Glomerular visceral epithelial cell (primary cell): ENCODE results near the gene RCHY1.
"Not testable (repeated sequence)": the region's sequence is repeated elsewhere in the genome, so short reads cannot be mapped to it uniquely, and the experiment has no call there.

Source experiments
- DNase-seq: peaks from one replicate; pipeline ENCODE4 v3.0.0-alpha.2; 2016; ENCODE audit errors: extremely low spot score

The RCHY1 gene

DNA sequence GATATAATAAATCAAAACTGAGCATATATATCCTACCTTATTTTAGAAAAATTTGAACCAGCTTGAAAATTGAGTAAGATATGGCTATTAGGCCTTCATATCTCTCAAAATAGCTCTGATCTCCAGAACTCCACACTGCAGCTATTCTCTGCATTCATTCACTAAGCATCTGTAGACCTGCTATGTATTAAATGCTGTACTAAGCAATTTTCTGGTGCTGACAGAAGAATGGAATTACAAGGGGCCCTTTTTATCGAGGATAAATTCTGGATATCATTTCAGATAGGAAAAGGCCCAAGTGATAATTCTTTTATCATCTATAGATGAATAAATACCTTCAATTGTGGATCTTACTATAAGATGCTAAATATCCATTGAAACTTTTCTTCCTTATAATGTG is 1.9 kb upstream of the RCHY1 start:
- DNase-seq: no peak

DNA sequence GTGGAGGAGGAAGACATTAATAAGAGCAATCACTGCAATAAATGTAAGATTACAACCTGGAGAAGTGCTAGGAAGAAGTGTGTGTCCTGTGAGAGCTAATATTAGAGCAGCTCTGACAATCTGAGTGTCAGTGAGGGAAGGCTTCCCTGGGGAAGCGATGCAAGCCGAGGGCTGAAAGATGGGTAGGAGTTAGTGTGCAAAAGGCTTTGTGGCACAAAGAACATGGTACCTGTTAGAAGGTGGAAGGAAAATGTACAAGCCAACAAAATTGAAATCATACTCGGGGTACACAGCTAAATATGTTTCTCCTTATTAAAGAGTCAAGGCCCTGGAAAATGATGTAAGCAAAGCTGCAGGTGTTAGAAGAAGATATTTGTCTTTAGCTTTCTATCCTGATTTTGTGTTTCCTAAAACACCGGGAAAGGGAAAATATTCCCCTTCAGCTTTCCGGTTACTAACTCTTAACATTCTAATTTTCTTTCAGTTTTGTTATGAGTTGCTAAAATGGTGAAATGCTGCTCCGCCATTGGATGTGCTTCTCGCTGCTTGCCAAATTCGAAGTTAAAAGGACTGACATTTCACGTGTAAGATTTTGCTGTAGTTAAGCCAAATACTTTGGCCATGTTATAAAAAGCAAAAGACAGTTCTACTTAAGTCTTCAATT is 878 bp upstream of the RCHY1 start:
- DNase-seq: no peak

DNA sequence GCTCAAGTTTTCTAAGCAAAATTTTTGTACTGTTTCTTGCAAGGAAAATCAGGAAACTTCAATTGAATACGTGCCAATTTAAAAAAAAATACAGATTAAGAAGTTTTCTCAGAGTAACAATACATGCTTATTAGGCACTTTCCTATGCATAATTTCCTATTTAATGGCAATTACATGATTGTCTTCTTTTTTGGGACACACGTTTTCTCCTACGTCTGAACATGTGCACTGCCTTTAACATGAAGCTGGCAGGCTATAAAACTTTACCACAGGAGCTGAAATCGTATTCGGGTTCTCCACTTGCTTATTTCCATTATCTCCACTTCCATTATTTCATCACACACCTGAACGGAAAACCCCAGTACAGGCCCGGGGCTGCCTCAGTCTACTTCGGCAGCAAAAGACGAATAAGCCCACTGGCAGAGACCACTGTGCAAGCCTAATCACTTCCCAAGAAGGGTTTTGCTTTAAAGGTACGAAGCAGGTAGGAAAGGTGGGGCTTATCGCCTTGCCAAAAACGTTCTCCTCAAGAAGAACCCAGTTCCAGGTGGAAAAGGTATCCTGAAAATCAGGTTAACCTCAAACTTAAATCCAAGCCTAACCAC is 575 bp downstream of the RCHY1 start:
- DNase-seq: peak; percentile 4

DNA sequence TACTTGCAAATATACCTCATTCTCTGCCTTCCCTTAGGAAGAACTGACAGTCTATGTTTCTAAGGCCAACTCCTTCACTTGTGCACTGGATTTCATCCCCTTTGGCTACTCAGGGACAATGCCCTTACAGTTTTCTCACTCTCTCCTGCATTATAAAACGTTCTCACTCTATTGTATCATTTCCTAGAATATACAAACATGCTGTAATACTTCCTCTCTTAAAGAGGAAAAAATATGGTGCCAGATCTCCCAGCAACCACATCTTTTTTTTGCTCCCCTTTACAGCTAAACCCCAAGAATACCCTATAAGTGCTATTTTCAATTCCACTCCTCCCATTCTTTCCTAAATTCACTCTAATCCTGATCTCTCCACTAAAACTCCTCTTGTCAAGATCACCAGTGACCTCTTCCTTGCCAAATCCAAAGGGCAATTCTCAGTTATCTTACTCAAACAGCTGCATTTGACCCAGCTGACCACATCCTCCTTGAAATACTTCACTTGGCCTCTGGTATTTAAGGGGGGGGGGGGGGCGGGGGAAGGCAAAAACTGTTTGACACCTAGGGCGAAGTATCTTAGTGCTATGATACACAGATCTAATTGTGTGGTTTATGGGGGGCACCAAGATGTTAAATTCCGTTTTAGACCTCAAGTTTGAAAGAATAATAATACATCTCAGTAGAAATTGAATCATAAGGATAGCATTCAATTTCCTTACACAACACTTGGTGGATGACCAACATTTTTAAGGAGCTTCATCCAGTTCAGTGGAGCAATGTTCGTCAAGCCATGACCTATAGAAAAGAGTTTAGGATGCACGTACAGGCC is 1.6 kb downstream of the RCHY1 start:
- DNase-seq: peak; percentile 91

DNA sequence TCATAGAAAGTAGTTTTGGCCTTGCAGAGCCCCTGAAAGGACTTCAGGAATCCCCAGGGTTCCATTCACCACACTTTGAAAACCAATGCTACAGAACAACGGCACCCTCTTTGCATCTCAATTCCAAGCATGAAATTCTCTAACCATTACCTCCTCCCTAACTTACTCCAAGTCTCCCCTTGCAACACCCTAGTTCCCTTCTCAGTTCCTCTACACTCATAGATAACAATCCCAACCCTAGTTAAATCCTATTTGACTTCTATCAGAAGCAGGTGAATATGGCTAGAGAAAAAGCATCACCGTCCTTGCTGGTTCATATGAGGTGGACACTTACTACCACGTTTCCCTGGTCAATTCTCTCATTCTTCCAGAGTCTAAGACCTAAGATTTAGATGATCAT is 2.4 kb downstream of the RCHY1 start:
- DNase-seq: no peak

DNA sequence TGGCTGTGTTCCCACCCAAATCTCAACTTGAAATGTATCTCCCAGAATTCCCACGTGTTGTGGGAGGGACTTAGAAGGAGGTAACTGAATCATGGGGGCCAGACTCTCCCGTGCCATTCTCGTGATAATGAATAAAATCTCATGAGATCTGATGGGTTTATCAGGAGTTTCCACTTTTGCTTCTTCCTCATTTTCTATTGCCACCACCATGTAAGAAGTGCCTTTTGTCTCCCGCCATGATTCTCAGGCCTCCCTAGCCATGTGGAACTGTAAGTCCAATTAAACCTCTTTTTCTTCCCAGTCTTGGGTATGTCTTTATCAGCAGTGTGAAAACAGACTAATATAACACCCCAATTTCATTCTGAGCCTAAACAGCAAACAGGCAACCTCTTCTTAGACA is 4.6 kb downstream of the RCHY1 start:
- not testable (repeated sequence) for DNase-seq

DNA sequence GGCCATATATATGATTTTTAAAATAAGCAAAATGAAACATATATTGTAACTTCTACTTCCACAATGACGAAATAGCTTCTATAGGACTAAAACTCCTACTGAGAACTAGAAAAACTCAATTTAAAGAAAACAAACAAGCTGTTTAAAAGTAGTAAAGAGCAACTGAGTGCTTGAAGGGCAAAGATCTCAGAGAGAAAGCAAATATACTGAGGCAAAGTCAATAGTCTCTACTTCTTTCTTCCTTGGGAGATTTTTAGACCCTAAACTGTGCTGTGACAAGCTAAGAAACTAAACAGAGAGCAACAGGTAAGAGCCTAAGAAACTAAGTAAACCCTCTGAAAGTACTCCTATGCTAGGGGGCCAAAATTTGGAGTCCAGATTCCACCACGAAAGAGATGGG is 8.6 kb downstream of the RCHY1 start:
- DNase-seq: no peak

DNA sequence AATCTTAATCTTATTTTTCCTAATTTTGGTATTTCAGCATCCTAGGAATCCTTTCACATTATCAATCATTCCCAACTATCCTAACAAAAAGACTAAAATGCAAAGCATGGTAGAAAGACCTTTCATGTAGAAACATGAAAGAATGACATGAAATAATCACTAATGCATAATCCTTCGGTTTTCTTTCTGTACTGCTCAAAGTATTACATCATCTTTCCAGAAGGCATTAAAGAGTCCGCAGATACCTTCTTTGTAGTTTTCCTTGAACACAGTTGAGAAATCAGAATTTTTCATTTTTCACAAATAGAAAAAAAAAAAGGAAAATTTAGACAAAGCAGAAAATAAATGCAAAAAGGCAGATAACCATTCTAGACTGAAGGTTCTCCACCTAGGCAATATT is 11.5 kb downstream of the RCHY1 start:
- DNase-seq: no peak

DNA sequence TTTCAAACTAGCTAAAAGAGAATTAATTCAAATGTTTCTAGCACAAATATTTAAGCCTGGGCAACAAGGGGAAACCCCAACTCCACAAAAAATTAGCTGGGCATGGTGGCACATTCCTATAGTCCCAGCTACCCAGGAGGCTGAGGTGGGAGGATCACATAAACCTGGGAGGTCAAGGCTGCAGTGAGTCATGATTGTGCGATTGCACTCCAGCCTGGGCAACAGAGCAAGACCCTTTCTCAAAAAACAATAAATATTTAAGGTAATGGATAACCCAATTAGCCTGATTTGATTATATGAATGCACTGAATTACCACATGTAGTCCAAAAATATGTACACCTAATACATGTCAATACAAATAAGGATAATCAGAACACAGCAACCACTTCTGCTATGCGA is 14.3 kb downstream of the RCHY1 start:
- DNase-seq: no peak

DNA sequence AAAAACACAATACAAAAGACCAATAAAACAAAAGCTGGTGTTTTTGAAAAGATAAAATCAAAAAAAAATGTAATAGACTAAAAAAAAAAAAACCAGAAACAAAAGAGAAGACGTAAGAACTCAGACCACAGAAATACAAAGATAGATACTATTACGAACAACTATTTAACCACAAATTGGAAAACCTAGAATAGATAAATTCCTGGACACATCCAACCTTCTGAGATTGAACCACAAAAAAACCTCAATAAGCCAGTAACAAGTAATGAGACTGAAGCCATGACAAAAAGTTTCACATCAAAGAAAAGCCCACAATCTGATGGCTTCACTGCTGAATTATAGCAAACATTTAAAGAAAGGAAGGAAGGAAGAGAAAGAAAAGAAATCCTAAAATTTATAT is 16.2 kb downstream of the RCHY1 start:
- DNase-seq: no peak

DNA sequence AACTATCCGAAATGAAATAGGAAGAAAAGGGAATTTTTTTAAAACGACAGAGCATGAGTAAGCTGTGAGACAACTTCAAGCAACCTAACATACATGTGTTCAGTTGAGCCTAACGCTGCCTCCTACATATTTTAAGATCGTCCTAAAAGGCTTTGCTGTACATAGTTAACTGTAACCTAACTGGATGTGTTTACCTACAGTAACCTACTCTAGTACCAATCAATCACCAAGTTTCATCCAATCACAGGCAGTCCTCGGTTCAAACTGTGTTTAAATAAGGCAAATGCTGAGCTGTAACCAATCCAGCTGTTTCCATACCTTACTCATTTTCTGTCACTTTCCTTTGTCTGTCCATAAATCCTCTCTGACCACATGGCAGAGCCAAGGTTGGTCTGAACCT is 17.1 kb downstream of the RCHY1 start:
- DNase-seq: peak; percentile 5

DNA sequence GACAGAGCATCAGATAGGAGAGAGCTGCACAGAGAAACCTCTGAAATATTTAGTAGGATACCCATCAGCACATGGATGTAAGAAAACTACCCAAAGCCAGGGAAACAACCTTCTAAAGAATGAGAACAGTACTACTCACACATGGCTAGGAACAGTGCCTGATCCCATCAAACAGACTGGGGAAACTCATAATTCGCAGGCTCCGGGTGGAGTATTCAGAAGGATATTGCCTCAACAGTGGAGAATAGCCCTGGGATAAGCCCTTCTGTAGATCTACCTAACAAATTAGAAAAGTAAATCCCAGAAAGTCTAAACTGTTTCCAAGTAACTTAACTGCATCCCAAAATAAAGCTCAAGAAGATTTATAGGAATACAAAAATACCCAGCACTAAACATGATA is 17.8 kb downstream of the RCHY1 start:
- DNase-seq: no peak

DNA sequence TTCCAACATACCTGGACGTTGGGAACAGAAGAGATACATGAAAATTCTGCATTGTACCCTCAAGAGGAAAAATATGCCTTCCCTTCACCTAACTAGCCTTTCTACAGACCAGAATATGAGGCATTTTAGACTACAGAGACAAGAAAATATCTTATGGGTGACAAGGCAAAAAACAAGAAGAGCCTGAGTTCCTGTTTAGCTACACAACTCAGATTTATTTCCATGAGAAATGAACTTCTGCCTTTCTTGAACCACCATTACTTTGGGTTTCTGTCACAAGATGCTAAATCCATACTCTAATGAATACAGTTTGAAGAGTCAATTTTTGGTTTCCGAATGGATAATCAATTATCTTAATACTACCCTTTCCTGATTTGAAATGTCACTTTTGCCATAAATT is 18.7 kb downstream of the RCHY1 start:
- DNase-seq: no peak

DNA sequence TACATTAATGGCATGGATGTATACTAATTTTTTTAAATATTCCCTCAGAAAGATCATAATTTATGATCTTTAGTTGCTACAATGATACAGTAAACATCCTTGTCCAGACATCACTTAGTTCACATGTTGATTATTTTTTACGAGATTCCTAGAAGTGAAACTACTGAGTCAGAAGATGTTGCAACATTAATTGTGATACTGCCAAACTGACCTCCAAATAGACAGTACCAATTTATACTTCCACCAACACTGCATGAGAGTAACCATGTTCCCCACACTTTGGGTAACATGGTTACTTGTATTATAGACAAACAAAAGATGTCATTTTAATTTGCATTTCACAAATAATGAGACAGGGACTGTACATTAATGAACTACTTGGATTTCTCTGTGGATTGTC is 19.6 kb downstream of the RCHY1 start:
- no peak for DNase-seq

DNA sequence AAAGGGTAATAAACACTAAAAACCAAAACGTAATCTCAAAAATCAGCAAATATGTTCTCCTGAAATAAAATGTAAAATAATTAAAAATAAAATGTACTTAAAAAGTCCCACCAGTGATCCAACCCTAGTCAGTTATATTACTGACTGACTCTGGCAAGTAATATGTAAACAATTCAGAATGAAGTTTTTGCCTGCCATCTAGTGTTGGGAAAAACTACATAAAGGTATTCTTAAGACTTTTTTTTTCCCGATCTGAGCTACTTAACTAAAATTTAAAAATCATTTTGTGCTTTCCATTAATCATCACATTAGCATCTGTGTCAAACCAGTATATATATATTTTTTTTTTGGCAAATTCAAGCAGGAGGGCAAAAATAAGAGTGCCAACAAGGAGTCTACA is 24.0 kb downstream of the RCHY1 start:
- no peak for DNase-seq

DNA sequence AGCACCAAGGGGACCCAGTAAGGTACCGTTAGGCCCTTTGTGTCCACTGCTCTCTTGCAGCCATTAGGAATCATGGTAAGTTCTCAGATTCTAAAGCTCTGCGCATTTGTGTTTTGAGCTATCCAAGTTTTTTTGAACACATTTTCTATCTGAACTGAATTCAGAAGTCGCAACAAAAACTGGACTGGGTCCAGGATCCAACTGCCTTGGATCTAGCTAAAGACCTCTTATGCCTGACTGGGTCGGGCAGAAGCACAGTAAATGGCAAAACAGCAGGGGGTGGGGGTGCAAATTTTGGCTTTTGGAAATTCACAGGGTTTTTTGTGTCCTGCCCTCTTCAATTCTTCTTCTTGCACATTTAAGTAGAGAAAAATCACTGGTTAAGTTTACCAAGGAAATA is 30.0 kb downstream of the RCHY1 start:
- no peak for DNase-seq

DNA sequence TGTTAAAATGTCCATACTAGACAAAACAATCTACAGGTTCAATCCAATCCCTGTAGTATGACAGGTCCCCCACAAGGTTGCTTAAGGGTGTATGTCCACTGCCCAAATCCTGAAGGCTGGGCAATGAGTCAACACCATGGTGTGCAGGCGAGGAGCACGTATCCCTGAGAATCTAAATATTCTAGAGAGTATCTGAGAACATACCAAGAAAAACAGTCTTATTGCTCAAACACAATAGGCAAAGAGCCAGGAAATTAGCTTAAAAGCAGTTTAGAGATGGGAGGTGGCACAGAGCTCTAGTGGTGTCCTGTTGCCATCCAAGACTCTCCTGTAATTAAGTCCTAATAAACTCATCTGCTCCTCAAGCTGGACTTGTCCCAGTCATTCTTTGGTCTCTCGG is 37.0 kb downstream of the RCHY1 start:
- no peak for DNase-seq

DNA sequence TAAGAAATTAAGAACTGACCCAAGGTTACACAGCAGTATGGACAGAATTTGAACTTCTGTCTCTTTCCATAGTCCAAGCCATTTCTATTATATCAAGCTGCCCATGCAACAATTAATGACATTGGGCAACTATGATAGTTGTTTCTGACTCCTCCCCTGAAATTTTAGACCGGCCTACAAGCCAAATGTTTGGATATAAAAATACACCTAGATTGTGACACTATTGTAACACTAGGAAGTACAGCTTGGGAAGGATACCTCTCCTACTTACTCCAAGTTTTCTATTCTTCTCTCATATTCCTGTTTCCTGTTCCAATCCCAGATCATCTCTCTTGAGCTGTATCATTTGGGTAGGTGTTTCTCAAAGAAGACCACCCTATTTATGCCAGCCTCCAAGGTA is 43.5 kb downstream of the RCHY1 start:
- no peak for DNase-seq

DNA sequence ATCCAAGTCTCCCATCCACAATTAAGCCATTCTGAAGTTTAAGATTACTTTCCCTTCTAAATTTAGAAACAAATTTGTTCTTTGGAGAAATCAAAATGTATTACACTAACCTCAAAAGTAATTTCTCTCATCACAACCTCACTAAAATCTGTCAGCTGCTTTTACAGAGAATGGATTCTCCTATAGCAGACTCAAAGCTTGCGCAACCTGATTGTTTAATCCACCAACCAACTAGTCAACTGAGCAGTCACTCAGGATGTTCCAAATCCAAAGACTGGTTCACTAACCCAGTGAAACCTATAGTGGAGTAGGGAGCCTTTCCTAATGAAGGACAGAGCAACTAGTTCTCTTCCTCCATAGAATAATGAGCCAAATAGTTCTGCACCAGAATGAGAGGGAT is 44.3 kb downstream of the RCHY1 start:
- DNase-seq: no peak

DNA sequence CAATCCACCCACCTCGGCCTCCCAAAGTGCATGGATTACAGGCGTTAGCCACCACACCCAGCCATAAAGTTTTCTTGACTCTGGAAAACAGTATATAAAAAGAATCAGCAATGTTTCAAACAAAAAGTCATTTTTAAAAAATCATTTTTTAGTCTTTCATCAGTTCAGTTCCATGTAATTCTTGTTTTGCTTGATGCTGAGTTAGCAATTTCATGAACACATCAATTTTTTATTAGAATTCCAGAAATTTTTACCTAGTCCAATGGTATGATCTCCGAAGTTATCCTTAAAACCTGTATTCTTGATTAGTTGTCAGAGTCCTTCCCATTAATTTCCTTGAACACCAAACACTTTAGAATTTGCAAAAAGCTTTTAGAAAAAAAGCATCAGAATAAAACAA is 56.8 kb downstream of the RCHY1 start:
- no peak for DNase-seq

DNA sequence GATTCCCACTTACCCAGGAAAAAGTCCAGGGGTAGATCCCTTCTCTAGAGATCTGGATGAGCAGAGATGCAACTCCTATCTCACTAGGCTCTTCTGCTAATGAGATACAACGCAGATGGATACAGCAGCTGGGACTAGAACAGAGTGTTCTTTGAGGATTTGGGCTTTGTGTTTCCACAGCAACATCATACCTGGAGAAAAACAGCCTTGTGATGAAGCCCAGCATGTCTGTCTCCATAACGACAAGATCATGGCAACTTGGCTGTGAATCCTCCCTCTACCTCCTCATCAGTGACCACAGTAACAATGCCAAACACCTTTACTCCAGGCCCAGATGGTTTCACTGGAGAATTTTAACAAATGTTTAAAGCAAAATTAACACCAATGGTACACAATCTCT is 80.1 kb downstream of the RCHY1 start:
- no peak for DNase-seq

DNA sequence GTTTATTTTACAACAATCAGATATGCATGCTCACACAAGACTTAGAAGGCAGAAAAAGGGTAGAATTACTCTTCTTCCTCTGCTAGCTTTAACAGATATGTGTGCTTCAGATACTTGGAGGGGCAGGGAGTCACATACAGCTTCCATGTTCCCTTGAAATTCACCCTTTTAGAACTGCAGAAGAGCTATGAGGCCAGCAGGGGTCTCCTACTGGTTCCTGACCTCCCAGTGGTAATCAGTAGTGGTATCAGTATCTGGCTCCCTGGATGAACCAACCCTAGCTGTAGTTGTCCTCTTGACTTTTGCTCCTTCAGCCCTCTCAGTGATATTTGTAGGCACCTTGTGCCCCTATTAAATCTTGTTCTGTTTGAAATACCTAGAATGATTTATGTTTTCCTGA is 81.5 kb downstream of the RCHY1 start:
- DNase-seq: peak; percentile 12

DNA sequence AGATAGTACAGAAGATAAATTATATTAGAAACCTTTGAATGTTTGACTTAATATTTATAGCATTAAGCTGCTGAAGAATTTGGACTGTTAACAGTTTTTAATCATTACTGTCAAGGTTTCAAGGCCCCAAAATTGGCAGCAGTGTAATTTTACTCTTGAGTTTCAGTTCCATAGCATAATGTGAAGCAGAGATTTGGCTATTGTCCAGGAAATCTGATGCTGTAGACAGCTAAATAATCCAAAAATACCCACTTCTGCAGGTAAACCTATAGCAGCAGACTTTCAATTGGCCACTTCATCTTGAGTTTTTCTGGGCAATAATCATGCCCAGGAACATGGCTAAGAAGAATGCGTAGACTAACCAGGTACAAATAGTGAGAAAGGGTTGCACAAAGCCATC is 85.0 kb downstream of the RCHY1 start:
- DNase-seq: no peak
